ENCODE measurements around the gene MYOM1.

Gene MYOM1

DNA sequence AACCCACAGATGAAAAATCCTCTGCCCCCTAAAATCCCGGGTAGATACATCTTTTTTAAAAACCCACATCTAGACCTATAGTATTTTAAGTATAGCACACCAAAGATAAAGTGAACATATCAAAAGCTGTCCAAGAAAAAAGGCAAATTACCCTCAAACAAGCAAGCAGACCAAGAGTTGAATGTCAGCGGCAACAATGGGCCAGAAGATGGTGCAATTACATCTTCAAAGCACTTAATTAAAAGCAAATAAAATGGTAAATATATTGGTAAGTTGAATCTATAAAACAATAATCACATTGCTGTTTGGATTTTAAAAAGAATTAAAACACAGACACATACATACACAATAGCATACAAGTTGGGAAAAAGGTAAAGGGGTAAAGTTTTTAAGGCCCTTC, 98.5 kb downstream of the MYOM1 start:
- in situ Hi-C loops (cut with MboI; ENCODE audit: low sequenced_read_pairs), result no loop called here

DNA sequence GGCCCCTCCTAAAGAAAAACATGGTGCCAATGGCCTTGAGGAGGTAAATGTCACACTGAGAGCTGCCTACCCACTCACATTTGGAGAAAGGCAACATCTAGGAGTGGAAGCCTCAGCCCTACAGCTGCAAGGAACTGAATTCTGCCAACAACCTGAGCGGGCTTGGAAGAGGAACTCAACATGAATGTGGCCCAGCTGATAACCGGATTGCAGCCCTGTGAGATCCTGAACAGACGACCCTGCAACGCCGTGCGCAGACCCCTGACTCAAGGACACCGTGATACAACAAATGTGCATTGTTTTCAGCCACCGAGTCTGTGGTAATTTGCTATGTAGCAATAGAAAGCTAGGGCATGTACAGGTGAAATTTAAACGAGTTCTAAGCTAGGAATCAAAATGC, 99.4 kb downstream of the MYOM1 start:
- in situ Hi-C loops (cut with MboI; ENCODE audit: low sequenced_read_pairs), result no loop called here

DNA sequence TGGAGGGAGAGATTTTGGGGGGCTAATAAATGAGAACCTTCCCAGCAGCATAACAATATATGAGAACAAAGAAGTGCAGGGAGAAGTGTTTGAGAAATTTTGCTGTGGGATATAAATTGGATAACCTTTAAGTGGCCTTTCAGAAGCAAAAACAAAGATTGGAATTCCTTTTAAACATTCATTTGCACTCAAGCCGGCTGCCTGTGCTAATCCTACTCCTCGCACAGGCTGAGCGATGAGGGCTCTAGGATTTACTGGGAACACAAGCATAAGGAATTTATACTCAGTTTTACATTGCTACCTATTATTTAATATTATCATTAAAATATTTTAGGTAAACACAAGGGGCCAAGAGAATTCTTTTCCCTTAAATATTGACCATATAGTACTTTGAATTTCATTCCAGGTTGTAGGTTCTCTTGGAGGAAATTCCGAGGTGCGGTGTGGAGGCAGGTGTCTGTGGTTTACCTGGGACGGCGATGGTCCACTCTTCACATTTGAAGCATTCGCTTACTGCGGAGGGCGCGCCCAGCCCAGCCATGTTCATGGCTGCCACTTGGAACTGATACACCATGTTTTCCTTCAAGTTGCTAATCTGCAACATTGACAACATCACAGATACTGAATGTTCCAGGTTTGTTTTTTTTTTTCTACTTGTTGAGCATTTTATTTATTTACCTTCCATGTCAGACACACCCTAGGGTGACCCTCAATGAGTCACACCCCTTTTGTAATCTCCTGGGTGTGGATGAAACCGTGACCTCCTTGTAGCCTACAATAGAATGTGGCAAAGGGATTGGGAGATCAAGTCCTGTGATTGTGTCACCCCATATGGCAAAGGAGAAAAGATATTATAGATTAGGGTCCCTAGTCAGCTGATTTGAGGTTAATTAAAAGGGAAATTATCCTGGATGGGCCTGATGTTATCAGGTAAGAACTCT, 100.1 kb downstream of the MYOM1 start:
- in situ Hi-C loops (cut with MboI; ENCODE audit: low sequenced_read_pairs), result no loop called here

DNA sequence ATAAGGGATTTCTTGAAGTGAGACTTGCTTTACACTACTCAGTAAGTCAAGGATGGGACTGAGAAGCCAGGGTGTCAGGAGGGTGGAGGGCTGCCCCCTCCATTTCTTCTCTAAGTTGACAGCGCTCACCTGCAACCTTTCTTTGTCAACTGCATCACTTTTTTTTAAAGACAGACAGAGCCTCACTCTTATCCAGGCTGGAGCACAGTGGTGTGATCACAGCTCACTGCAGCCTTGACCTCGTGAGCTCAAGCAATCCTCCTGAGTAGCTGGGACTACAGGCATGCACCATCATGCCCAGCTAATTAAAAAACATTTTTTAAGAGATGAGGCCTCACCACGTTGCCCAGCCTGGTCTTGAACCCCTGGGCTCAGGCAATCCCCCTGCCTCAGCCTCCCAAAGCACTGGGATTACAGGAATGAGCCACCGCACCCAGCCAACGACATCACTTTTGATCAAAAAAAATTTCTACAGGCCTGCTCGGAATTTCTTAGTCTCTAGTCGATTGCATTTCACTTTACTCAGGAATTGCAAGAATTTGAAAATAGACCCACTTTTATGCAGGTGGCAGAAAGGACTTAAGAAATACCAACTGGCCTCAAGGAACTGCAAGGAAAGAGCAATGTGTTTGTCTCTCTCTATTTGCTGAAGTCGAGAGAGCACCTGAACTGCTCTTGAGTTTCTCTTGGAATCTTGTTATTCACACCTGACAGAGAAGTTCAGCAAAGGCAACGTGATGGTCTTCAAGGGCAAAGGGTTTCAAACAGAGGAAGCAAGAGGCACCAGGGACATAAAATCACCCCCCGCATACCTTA, 101.4 kb downstream of the MYOM1 start:
- in situ Hi-C loops (cut with MboI; ENCODE audit: low sequenced_read_pairs), result no loop called here

DNA sequence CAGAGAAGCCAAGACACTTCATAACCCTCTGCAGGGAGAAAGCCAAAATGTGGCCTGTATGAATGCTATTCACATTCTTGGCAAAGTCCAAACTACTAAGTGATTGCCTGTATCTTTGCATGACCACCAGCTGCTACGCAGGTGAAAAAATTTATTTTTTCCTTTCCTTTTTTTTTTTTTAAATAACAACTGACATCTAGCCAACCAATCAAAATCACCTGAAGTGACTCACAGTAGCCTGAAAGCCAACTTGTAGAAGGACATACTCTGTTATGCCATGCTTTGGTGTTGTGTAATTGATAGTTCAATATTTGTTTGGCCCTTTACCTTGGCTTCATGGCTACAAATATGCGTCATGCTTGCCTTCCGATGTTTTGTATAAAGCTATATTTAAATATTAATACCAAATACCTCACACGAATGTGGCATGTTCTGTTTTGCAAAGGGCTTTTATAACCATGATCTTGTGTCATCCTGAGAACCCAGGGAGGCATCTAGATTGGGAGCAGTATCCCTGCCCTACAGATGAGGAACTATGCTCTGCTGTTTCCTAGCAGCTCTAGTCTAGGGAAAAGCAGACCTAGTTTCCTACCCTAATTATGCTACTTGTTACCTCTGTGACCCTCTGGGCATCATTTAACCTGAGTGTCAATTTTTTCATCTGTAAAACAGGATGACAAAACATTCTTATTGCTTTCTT, 102.1 kb downstream of the MYOM1 start:
- in situ Hi-C loops (cut with MboI; ENCODE audit: low sequenced_read_pairs), result no loop called here

DNA sequence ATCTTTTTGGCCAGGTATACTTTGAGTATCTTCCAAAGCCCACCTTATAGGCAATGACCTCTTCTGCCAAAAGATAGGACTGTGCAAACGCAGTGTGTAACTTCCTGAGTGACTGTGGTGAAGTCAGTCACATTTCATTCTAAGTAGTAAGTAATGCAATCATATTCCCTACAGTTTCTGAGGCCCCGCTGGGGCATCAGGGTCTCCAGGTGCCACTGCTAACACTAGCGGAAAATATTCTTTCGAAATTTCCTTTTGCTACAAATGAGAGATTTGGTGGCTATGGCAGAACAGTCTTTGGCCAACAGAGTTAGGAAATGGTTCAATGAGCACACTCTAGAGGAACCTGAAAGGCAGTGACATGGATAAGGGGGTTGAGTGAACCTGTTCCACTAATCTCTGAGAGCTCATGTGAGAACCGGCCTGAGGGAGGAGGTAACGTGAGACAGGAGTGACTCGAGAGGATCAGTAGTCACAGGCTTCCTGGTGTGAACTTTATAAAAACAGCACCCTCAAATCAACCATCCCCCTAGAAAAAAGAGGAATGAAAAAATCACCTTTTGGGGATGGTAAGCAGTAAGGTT, 104.2 kb downstream of the MYOM1 start:
- in situ Hi-C loops (cut with MboI; ENCODE audit: low sequenced_read_pairs), result no loop called here

DNA sequence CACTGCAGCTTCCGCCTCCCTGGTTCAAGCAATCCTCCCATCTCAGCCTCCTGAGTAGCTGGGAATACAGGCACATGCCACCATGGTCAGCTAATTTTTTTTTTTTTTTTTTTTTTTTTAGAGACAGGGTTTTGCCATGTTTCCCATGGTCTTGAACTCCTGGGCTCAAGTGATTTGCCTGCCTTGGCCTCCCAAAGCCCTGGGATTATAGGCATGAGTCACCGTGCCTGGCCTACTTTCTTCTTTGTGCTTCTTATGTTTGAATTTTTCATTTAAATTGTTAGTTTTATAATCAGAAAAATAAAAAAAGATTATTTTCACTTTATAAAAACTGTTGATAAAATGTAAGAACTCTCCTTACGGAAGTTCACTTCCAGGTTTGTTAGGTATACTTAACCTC, 105.3 kb downstream of the MYOM1 start:
- in situ Hi-C loops (cut with MboI; ENCODE audit: low sequenced_read_pairs), result no loop called here

DNA sequence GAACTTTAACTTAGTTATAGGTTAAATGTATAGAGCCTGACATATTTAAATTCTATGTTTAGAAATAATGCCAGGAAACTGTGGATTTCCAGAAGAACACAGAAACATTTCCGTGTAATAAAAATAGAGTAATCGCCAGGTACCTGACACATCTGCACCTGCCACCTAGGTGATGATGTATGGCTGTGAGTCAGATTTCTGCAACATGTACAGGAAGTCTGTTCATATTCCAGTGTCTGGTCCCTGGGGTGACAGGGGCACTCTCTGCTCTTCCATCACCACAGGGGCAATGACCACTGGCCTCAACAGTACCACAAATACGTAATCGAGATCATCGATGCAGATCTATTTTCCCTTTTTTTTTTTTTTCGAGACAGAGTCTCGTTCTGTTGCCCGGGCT, 105.7 kb downstream of the MYOM1 start:
- in situ Hi-C loops (cut with MboI; ENCODE audit: low sequenced_read_pairs), result no loop called here

DNA sequence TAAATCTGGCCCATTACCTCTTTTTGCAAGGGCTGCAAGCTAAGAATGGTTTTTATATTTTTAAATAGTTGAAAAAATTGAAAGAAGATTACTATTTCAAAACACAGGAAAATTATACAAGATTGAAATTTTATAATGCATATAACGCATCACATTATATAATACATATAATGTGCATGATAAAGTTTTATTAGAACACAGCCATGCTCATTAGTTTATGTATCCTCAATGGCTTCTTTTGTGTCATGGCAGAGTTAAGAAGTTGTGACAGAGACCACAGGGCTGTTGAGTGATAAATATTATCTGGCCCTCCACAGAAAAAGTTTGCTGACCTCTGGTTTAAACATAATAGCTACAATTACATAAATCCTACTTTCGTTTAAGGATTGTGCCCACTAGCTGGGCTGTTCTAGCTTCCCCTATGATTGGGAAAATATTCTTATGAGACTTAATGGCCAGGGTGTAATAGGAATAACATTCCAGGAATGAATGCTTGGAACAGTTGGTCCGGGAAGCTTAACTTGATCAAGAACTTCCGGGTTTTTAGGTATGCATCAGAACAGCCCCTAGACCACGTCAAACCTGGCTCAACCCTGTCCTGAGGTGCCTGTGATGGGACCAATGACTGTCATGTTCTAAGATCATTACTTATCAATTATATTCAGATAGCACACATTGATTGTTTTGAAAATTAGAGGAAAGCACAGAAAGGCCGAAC, 108.1 kb downstream of the MYOM1 start:
- in situ Hi-C loops (cut with MboI; ENCODE audit: low sequenced_read_pairs), result no loop called here

DNA sequence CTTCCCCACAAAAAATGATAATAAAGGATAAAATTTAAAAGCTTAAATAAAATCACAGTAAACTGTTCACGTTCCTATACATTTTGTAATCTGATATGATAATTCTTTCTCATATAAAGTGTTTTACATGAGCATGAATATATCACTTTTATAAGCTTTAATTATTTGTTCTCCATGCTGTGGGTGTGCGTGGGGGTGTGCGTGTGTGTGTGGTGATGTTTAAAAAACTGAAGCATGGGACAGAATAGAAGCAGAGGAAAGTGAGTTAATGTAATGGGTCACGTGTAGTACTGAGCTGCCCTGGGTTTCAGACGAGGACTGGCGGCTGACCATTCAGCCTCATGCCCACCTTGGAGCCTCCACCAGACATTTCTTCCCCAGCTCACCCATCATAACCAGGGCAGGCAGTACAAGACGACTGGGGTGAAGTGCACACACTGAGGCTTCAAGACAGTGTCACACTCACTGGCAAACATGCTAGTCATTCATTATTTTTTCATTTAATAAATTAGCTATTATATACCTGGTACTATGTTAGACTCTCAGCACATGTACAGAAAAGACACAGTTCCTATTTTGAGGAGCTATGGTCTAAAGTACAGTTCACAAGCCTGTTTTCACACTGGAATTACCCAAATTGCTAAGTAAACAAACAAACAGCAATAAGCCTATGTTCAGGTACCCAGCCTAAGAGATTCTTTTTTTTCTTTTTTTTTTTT, 109.6 kb downstream of the MYOM1 start:
- in situ Hi-C loops (cut with MboI; ENCODE audit: low sequenced_read_pairs), result no loop called here

DNA sequence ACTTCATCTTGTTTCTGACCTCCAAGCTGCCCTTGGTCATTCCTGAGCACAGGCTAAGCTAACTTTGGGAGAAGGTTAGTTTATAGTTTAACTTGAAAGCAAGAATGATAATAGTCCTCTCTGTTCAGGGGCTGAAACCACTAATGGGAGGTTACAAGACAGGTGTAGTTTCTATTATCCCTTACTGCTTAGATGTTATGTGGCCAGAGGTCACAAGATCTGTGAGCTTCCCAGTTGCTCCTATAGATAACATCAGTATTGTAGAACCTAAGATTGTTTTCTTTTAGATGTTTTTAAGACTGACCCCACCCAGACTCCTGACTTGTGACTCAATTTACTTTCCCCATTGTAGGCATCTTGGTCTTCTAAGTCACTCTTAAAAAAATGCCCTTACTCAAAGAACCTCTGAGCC, 112.0 kb downstream of the MYOM1 start:
- in situ Hi-C loops (cut with MboI; ENCODE audit: low sequenced_read_pairs), result no loop called here

DNA sequence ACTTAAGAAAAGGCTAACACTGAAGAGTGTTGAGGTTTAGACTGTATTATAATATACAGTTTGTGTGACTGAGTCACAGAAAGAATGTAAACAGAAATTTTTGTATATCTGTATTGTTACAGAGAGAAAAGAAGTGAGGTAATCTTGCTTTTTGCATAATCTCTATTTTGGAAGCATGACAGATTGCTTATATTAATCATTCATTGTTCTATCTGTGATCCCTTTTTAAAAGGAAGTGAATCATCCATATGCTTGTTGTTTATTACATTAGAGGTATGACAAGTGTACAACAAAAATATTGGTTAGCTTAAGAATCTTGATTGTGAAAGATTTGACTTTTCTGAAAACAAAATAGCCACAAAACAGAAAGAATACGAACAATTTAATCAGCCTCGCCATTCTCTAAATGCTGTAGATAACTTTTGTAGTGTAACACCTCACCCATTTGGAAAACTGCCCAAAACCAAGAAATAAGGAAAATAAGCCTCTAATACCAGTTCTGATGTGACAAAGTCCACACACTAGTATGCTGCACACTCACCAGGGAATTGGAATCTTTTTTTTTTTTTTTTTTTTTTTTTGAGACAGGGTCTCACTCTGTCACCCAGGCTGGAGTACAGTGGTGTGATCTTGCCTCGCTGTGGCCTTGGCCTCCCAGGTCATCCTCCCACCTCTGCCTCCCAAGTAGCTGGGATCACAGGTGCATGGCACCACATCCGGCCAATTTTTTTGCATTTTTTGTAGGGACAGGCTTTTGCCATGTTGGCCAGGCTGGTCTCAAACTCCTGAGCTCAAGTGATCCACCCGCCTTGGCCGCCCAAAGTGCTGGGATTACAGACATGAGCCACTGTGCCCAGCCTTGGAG, 115.3 kb downstream of the MYOM1 start:
- in situ Hi-C loops (cut with MboI; ENCODE audit: low sequenced_read_pairs), result no loop called here

DNA sequence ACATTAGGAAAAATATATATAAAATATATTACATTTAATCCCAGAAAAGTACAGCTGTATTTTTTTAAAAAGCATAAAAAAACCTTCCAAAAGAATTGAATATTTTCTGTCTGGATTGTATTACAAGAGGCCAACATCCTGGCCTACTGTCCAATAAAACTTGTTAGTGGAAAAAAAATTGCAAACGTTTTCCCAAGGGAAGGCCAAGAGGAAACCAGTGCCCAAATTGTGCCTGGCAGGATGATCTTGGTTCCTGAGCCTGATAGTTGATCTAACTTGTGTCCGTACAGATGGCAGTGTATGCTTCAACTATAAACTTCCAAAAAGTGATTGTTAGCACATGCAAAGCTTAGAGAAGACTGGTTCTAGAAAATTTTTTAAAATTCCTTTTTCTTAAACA, 116.2 kb downstream of the MYOM1 start:
- in situ Hi-C loops (cut with MboI; ENCODE audit: low sequenced_read_pairs), result no loop called here

DNA sequence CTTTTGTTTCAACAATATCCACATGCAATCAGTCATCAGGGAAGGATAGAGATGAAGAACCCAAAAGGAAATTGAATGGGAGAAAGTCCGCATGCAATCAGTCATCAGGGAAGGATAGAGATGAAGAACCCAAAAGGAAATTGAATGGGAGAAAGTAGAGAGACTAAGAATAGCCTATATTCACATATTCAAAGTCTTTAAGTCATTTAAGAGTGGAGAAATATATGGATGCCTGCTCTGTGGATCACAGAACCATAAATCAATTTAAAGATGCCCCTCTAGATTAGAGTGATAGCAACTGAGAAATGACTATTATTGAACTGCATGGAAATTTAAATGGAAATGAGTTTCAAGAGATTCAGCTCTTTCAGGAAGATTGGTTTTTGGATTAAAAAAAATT, 116.8 kb downstream of the MYOM1 start:
- in situ Hi-C loops (cut with MboI; ENCODE audit: low sequenced_read_pairs), result no loop called here

DNA sequence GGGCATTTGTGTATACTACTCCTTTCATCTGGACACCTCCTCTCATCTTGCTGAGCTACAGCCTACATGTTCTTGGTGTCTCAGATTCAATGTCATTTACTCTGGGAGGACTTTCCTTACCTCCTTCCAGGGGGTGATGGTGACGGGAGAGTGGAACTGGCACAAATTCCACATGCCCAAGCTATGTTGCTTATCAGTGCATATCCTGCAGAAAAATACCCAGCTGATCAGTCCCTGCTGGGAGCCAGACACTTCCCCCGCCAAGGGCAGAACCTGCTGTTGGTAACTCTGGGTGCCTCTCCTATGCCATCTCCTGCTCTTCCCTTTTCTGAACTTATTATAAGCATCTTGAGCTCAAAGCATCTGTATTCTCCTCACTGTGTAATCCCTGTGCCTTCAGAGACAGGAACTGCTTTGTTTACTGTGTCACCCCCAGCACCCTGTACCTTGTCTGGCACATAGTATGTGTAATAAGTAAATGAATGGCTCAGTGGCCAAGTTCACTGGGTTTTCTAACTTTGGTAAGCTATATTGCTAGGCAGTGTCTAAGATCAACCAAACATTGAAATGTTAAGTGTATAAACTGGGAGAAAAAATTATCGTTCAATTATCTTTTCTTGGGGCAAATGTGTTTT, 119.2 kb downstream of the MYOM1 start:
- in situ Hi-C loops (cut with MboI; ENCODE audit: low sequenced_read_pairs), result no loop called here

DNA sequence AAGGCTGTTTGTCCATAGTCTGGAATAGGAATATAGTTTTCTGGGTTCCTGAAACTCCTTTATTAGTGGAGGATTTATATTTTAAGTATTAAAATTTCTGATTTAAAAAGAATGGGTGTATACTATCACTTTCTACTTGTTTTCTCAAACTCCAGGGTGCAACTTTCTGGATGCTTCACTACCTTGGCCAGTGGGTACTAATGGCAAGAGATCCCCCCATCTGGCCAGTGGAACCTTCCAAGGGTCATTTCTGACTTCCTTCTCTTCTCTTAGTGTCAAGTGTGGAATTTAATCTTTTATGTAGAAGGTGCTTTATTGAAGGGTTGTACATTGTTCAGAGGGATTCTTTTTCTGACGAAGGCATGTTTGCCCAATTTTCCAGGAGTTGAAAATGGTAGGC, 120.4 kb downstream of the MYOM1 start:
- in situ Hi-C loops (cut with MboI; ENCODE audit: low sequenced_read_pairs), result no loop called here

DNA sequence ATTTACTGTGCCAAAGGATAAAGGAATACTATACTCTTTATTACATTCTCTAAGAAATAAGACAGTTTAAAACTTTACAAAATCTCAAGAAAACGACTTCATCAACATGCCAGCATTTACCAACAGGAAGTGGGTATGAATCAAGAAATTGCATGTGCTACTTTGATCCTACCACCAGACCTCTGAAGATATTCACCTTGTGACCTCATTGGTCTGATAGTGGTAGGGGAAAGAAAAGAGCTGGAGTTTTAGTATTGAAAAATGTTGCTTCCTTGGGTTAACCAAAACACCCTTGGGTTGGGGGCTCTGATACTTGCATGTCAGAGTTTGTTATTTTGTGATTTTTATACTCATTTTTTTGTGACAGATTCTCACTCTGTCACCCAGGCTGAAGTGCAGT, 122.7 kb downstream of the MYOM1 start:
- in situ Hi-C loops (cut with MboI; ENCODE audit: low sequenced_read_pairs), result no loop called here

DNA sequence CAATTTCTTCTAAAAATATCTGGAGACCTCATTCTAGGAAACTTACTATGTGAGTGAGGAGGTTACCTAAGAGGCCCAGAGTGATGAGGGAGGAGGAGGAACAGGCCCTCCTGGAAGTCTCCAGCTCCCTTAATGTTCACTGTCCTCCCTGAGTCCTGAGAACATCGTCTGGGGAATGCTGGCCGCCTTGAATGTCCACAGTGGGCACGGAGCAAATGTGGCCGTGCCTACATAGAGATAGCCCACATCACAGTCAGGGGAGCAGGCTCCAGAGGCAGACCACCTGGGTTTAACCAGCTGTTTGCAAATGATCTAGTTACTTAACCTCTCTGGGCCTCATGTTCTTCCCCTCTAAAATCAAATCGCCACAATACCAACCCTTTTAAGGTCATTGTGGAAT, 123.8 kb downstream of the MYOM1 start:
- in situ Hi-C loops (cut with MboI; ENCODE audit: low sequenced_read_pairs), result no loop called here

DNA sequence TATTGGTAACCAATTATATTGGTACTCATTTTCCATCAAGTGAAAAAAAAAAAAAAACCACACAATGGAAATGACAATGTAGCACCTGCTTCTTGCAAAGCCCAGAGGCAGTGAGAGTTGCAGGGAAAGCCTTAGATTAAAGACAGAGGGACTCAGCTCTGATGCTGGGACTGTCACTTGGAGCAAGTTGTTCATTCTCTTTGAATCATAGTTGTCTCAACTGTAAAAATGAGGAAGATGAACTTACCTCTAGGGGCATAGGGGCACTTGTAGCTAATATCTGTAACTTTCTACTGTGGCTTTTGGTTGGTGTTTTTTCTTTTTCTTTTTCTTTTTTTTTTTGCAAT, 125.5 kb downstream of the MYOM1 start:
- in situ Hi-C loops (cut with MboI; ENCODE audit: low sequenced_read_pairs), result no loop called here
